Measurements from ENCODE around the gene DDN. TPM values are rescaled to one million over a fixed set of nuclear protein-coding genes. Genes with fewer than 3 reads are reported as not detected.

The DDN gene
- polyA plus RNA-seq, 1 of the 3 experiments (the other 2 are of a cell fraction), result 0.20 TPM

GRCh38 chr12:49036029-49036428, 36.9 kb upstream of the DDN start:
- no peak overlapping the region for H3K4me2 ChIP-seq
- no peak overlapping the region for H3K9ac ChIP-seq
- DNase-seq, result no peak
- H4K20me1 ChIP-seq (ENCODE audit: insufficient read depth), result no peaks in the 10 kb centered on the region
- WGBS (ENCODE audit: low lambda C conversion rate), result 85% methylated on average over 4 of the region's 4 CpGs
- no peaks in the 10 kb centered on the region for H3K79me2 ChIP-seq (ENCODE audit: insufficient read depth)
- H3F3A ChIP-seq (replicated peaks; ENCODE audit: insufficient read depth), result no peaks in the 10 kb centered on the region
- H3K36me3 ChIP-seq (replicated peaks in 1 of 2; ENCODE audit: control insufficient read depth in 1 of 2, insufficient read depth in 2 of 2, low read length in 1 of 2), result peaks cover 37 to 88% of the 10 kb centered on the region in 2 experiments
- H3K4me3 ChIP-seq (ENCODE audit: low read depth in 2 of 2, low read length in 1 of 2), result no peak overlapping the region
- H3K27me3 ChIP-seq (ENCODE audit: insufficient read depth), result no peaks in the 10 kb centered on the region
- ChIA-PET CTCF (interaction anchor here (1.0 to 2.0 kb wide), 4 partner anchors 8 to 52 kb away, joined by 3 to 10 read pairs (median 6); no protein-coding TSS in a partner anchor), POLR2A (interaction anchor here (1.1 kb wide), 1 partner anchor 16 kb away, joined by 3 read pairs; no protein-coding TSS in a partner anchor)
- H3K4me1 ChIP-seq (ENCODE audit: control insufficient read depth in 1 of 2, insufficient read depth in 2 of 2, low read depth in 1 of 2, low read length in 1 of 2), result no peaks in the 10 kb centered on the region
- no peaks in the 10 kb centered on the region for H3K9me2 ChIP-seq
- H3K9me3 ChIP-seq, result no peaks in the 10 kb centered on the region
- H2AFZ ChIP-seq (ENCODE audit: low read depth), result no peak overlapping the region
- no peak overlapping the region for H3K27ac ChIP-seq (ENCODE audit: low read depth in 2 of 2, low read length in 1 of 2)
- no peak for TF ChIP-seq EP300 (IDR thresholded peaks at IDR 0.05; ENCODE audit: borderline replicate concordance in 1 of 2, low read depth in 1 of 2, low read length in 1 of 2)
- no peak for TF ChIP-seq FOXJ3 (CRISPR knock-in tag; IDR thresholded peaks at IDR 0.05)
- no peak for TF ChIP-seq CHD2 (IDR thresholded peaks at IDR 0.05; ENCODE audit: low read length, partially characterized antibody)
- no peak for TF ChIP-seq USF2 (IDR thresholded peaks at IDR 0.05; ENCODE audit: borderline replicate concordance, low read depth, low read length)
- TF ChIP-seq RXRA (IDR thresholded peaks at IDR 0.05; ENCODE audit: borderline replicate concordance, low read depth), result no peak
- no peak for TF ChIP-seq CTCF (IDR thresholded peaks at IDR 0.05)
- TF ChIP-seq IRF3 (IDR thresholded peaks at IDR 0.05; ENCODE audit: low read depth, low read length), result no peak
- TF ChIP-seq TCF12 (IDR thresholded peaks at IDR 0.05), result no peak

GRCh38 chr12:49034286-49034622, 35.1 kb upstream of the DDN start:
- no peak overlapping the region for H3K9ac ChIP-seq
- no peaks in the 10 kb centered on the region for H3K4me1 ChIP-seq (ENCODE audit: control insufficient read depth in 1 of 2, insufficient read depth in 2 of 2, low read depth in 1 of 2, low read length in 1 of 2)
- no peaks in the 10 kb centered on the region for H3K9me2 ChIP-seq
- no peak overlapping the region for H3K4me3 ChIP-seq (ENCODE audit: low read depth in 2 of 2, low read length in 1 of 2)
- DNase-seq, result no peak
- no peaks in the 10 kb centered on the region for H4K20me1 ChIP-seq (ENCODE audit: insufficient read depth)
- ChIA-PET POLR2A (interaction anchor here (1.0 kb wide), 1 partner anchor 14 kb away, joined by 3 read pairs; no protein-coding TSS in a partner anchor), CTCF (interaction anchor here (1.0 to 5.4 kb wide), 5 partner anchors 10 to 54 kb away, joined by 3 to 29 read pairs (median 6); no protein-coding TSS in a partner anchor)
- H3K27ac ChIP-seq (ENCODE audit: low read depth in 2 of 2, low read length in 1 of 2), result no peak overlapping the region
- no peaks in the 10 kb centered on the region for H3K79me2 ChIP-seq (ENCODE audit: insufficient read depth)
- peaks cover 43 to 85% of the 10 kb centered on the region in 2 experiments for H3K36me3 ChIP-seq (replicated peaks in 1 of 2; ENCODE audit: control insufficient read depth in 1 of 2, insufficient read depth in 2 of 2, low read length in 1 of 2)
- 95% methylated on average over 4 of the region's 4 CpGs for WGBS (ENCODE audit: low lambda C conversion rate)
- H3F3A ChIP-seq (replicated peaks; ENCODE audit: insufficient read depth), result no peaks in the 10 kb centered on the region
- TF ChIP-seq FOSL2 (IDR thresholded peaks at IDR 0.05; ENCODE audit: borderline replicate concordance, low read depth) (no peak), NFIC (IDR thresholded peaks at IDR 0.05; ENCODE audit: borderline replicate concordance) (no peak)
- H3K4me2 ChIP-seq, result no peak overlapping the region
- no peaks in the 10 kb centered on the region for H3K27me3 ChIP-seq (ENCODE audit: insufficient read depth)
- H3K9me3 ChIP-seq, result no peaks in the 10 kb centered on the region
- no peak overlapping the region for H2AFZ ChIP-seq (ENCODE audit: low read depth)
